Measurements from ENCODE around the gene C1orf198.

Gene C1orf198

DNA sequence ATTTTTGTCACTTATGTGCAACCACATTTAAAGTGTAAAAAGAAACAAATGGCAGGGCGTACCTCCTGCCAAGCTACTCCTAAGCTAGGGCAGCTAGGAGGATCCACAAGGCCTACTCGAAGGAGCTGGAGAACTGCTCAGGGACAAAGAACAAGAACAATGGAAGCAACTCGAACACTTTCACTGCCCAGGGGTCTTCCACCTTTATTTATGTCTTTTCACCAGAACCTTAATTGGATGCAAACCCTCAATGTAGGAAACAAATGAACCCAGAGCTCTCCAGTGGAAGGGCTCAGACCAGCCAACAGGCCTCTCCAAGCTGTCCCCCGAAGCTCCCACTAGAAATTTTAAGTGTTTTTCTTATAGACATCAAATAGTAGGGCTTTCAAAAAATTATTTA, 39.9 kb downstream of the C1orf198 start:
- DNase-seq: no peak

DNA sequence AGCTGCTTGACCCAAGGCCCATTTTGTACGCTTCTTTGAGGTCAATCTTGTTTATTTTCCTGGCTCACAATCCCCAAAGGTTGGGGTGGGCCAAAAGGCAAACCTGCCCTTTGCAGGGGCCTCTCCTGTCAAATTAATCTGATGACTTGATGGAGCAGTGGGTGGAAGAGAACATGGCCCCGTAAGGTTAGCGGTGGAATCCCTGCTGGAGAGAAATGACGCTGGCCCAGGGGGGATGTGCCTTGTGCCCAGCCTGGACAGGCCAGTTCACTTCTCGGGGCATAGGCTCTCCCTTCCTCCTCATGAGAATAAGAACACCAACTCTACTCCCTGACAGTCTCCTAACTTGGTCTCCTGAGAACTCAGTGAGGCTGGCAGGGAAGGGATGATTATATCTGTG, 40.5 kb downstream of the C1orf198 start:
- no peak for DNase-seq

DNA sequence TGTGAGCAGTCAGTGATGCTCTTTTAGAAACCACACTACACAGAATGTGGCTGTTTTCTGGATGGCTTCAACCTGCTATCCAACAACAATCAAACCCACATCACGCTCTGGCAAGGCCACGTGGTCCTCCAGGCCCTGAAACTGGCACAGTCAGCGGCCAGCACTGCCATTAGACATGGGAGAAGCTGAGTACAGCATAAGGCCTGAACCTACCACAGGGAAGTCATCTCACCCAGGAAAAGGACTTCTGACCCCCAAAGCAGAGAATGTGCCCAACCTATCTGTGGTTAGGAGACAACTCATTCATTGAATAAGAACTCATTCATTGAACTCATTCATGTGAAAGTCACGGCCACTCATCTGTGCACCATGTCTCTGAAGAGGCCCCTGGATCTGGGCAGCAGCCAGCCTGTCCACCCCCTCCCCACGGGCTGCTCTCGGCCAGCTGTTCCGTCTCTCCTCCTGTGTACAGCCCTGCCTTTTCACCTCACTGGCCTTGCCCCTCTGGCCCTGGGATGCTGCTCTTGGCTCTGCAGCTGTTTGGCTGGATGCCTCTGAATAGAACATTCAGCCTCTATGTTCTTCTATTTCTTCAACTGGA, 41.1 kb downstream of the C1orf198 start:
- no peak for DNase-seq

DNA sequence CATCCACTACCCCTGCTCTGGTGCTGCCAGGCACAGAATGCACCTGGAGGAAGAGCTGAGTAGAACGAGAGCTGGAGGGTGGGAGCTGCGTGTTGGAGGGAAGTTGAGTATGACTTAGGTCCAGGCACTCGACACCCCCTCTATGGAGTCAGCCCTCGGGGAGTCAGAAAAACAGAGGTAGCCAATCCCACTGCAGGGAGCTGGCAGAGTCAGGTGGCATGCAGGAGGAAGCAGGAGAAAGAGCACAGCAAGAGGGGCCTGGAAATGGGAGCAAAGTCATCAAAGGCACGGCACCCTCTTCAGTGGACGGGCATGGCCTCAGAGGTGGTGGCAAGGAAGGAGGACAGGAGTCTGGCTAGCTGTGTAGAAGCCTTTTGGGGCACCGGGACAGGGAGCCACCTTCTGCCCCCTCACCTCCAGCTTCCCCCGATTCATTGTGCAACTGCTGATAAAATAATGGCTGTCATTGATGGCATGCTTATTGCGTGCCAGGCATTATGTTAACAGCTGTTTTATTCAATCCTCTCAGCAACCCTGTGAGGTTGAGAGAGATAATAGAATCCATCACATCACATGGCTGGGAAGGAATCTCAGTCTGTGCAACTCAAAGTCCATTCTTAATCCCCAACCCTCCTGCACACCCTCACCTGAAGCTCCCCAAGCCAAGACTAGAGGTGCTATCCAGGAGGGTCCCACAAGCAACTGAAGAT, 42.0 kb downstream of the C1orf198 start:
- DNase-seq: no peak

DNA sequence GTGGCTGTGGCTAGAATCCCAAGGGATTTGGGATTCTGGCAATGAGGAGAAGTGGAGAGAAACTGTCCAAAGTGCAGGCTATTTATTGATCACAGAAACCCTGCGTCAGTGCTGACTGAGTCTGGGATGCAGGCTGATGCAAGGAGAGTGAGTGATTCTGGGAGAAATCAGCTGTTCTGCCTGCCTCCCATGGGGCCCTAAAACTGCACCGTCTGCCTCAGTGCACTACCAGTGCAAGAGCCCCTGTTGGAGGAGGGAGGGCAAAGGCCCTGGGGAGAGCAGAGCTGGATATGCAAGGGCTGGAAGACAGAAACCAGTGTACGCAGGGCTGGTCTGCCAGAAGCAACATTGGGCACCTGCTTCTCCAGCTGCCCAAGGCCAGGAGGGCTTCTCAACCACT, 42.6 kb downstream of the C1orf198 start:
- DNase-seq: no peak

DNA sequence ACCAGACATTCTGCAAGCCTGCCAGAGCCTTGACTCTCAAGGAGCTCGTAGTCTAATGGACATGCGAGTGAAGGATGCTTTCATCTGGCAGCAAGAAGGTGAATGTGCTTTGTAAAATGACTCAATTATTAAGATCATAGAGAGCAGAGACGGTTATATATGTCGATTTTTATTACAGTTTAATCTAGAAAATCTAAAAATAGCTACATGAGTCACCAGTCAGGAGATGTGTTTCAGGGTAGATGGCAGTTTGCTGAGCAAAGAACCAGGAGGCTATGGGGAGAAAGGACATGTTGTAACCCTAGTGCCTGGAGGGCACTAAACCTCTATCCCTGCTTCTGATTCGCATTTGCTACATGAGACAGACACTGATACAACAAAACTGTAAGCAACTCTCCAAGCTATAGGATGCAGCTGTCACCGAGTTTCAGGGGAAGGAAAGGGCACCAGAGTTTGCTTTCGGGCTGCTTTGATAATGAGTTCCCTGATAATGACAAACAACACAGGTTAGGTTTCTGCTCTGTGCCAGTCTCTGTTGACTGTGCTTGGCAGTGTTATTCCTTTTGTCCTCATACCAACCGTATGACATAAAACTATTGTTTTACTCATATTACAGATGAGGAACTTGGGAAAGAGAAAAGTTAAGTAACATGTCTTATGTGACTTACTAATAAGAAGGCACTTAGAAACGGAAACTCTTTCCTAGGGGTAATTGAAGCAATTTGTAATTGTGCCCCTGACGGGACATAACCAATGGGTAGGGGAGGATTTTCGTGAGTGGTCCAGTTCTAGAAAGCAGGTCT, 43.2 kb downstream of the C1orf198 start:
- DNase-seq: no peak

DNA sequence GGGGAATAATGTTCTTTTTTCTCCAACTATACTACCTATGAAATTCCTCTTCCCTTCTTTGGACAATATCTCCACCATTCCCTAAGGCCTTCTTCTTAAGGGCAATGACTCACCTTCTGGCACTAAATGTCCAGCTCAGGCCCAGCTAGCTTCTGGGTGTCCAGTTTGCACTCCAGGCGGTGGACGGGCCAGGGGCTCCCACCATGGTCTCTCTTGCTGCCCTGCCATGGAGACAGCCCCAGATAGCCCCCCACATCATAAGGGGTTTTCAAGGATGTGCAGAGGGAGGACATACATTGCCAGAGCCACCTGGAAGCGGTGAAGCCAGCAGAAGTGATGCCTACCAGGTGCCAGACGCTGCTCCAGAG, 43.8 kb downstream of the C1orf198 start:
- no peak for DNase-seq

DNA sequence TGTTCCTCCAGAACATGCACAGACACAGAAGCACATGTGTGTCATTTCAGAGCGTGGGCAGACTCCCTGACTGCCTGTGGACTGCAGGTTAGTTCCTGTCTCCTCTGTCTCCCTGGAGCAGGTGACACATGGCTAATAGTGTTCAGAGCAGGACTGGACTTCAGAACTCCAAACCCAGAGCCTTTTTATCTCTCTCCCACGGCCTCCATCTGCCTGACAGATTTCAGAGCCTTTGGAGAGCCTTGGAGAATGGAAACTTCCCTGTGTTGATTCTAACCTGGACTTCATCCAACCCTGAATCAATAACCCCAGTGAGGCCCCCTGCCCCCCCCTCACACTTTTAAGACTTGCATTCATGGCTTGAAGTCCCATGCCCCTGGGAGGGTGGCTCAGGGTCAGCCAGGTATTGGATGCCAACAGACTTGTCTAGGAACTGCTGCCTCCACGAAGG, 44.4 kb downstream of the C1orf198 start:
- no peak for DNase-seq

DNA sequence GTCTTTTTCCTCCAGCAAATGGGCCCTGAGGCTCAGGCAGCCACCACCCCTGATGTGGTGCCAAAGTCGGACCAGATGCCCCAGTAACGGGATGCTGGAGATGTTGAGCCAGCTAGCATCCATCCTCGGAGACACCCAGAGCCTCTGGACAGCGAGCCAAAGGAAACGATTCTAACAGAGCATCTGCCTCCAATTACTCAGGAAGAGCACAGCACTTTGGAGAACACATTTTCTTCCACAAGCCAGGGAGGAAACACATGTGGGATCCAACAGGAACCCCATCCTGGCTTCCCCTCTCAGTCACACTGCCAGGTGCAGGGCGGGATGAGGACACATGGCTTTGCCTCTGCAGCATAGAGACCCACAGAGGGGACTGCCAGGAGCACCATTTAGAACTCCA, 44.9 kb downstream of the C1orf198 start:
- DNase-seq: no peak

DNA sequence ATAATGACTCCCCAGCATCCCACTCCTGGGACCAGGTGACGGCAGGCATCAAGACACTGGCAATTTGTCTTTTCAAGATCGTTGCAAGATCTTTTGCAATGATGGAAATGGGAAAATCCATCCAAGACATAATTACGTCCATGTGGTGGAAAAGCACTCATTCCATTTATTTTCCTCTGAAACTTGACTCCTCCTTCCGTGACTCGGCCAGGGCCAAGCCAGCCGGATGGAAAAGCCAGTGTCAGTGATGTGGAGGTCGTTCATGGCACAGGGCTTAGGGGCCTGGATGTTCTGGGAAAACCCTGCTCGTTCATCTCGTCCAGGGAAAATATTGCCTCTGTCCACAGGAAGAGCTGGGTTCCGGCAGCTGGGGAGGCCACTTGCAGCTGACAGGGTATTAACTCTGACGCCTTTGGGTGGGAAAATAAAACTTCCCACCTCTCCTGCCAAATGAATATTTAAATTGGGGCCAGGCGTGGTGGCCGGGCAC, 46.2 kb downstream of the C1orf198 start:
- DNase-seq: no peak

DNA sequence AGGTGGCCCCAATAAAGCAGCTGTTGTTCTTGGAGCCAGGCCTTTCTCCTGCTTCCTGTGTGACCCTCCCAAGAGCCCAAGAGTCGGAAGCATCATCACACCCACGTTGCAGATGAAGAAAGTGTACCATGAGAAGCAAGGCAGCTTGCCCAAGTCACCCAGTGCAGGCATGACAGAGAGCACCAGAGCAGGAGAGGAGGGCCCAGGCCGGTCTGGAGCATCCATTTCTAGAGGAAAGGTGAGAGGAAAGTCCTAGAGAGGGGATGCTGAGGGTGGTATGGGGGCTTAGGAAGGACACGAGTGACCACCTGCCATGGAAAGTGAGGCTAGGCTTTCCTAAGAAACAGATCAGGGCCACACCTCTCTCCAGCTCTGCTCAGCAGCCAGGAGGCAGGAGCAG, 47.0 kb downstream of the C1orf198 start:
- no peak for DNase-seq

DNA sequence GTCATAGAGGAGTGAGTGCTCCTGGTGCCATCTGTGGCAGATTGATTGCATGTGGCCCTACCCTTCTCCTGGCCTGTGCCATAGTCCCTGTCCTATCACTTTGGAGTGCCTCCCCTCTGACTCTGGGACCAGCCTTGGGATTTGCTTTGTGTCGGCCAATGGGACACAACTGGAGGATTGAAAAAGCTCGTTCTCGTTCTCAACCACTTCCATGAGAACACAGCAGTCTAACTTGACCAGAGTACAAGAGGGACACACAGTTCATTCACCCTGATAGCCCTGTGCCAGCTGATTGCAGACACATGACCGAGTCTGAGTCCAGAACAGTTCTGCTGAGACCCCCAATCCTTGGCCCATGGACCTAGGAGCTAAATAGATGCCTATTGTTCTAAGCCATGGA, 47.8 kb downstream of the C1orf198 start:
- no peak for DNase-seq

DNA sequence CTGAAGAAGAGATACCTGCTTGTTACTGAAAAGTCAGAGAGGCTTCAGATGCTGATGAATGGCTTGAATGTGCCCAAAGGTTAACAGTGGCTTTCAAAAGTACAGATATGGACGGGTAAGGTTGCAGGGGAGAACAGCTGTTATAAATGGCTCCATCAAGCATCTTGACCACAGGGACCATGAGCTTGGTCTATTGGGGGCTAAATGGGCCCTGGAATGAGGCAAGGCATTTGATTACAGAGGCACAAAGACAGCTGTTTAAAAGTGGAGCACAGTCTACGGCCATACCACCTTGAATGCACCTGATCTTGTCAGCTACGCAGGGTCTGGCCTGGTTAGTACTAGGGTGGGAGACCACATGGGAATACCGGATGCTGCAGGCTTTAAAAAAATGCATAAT, 48.3 kb downstream of the C1orf198 start:
- no peak for DNase-seq

DNA sequence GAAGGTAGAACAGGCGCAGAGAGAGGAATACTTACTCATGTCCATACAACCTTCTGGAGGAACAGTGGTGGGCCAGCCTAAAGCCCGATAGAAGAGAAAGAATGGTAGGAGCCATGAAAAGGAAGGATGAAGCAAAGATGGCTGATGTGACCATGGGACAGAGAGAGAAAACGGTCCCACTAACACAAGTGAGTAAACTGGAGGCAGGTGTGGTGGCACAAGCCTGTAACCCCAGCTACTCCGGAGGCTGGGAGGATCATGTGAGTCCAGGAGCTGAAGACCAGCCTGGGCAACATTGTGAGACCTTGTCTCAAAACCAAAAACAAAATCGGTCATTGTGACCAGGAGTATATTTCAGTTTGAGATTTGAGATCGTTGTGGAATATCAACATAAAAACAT, 49.4 kb downstream of the C1orf198 start:
- DNase-seq: no peak

DNA sequence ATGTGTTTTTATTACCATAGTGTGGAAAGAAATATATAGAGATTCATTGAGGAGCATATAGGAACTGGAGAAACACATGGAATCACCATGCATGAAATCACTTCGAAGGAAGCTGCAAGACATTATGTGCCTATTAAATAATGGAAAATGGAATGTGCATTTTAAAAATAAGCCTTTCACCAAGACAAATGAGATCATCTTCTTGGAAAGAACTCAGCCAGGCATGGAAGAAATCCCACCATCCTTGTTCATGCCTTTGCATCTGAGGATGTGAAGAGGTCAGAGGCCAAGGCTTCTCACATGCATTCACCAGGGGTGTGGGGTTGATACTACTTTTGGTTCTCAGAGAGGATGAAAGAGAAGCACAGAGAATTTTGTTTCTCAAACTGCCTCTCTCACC, 50.0 kb downstream of the C1orf198 start:
- DNase-seq: no peak

DNA sequence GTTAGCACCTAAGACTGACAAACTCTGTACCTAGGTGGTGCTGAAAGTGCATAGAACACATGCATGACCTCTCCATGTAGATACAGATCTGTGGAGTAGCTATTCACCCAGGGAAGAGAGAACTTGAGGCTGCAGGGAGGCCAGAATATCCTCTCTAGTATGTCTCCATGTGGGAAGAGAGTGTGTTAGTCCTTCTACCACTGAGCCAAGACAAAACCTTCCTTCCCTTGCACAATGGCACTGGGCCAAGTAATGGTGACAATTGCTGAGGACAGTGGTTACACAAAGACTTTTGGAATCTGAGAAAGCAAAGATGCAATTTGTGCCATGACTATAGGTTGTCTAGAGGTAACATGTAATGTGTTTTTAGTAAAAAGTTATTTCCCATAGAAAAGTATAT, 52.3 kb downstream of the C1orf198 start:
- no peak for DNase-seq

DNA sequence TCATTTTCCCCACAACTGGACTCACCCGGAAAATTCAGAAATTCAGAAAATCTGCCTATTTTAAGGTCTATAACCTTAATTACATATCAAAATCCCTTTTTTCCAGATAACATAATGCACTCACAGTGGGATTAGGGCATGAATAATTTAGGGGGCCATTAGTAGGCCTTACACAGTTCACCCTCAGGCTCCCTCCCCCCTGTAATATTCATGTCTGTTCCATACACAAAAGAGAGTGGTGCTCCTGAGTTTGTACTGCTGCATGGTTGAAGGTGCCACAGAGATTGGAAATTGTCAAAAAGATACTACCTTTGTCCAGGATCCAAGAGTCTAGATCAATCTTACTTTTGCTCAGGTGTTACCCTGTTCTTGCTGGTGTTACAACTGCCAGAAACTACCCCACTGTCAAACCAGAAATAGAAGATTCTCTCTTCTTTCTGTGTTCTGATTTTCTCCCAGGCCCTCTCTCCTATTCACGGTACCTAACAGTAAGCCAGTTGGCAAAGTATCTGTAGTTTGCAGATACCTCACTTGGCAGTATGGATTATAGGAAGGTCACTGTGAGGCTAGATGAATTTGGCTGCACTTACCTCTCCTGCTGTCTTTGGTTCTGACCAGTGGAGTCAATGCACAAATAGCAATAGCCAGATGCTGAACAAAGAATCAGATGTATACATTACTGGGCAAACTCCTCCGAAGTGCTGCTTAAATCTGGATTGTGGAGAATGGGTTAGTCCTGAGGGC, 53.2 kb downstream of the C1orf198 start:
- no peak for DNase-seq

DNA sequence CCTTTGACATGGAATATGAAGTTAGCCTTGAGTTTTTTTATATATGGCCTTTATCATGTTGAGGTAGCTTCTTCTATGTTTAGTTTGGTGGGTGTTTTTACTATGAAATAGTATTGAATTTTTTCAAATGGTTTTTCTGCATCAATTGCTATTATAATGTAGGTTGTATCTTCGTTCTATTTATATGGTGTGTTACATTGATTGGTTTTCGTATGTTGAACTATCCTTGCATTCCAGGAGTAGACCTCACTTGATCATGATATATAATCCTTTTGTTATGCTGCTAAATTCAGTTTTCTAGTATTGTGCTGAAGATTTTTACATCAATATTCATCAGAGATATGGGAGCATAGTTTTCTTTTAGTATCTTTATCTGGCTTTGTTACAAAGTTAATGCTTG, 55.8 kb downstream of the C1orf198 start:
- no peak for DNase-seq

DNA sequence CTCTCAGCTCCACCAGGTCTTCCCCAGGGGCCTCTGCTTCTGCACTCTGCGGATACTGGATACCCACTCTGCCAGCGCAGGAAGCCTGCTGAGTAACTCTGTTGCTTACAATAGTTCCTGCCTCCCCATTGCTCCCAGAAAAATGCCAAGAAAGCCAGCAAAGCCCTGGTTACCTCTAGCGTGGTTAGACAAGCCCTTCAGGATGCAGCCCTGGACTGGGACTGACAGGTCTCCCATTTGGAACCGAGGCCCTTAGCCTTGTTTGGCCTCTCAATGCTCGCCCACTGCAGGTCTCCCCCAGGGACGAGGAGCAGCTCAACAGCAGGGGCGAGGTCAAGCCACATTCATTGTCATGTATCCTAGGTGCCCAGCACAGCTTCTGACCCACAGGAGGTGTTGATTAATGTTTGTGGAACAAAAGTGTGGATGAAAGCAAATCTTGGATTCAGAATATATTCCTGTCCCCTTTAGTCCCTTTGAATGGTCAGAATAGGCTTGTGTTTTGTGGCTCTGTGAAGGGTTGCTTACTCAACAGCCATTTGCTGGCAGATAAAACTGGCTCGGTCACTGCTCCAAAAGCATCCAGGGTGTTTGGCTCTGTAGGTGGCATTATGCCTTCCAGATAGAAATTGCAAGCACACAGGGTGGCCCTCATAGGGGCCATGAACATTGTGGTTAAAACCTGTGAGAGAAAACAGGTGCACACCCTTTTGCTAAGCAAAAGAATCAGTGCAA, 58.9 kb downstream of the C1orf198 start:
- no peak for DNase-seq

DNA sequence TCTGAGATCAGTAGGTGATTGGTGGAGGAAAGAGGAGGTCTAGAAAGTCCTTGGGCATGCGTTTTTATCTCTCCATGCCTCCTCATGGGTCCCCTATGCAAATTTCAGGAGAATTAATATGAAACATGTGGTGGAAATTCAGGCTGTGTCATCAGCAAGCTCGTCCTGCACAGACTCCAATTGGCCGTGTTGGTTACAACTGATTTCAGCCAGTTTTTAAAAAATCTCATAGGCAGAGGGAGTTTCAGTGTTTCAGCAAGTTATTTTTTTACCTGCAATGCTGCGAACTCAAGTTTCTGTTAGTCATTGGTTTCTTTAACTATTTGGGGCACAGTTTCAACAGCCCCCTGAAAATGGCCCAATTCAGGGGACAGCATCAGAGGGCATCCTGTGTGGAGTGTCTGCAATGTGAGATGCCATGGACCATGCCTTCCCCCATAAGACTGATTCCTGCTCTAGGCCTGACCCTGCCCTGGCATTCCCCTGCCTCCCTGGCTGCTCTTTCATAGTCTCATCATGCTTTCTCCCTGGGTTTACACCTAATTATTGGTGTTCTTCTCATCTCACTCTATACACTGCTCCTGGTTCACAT, 59.9 kb downstream of the C1orf198 start:
- DNase-seq: no peak

DNA sequence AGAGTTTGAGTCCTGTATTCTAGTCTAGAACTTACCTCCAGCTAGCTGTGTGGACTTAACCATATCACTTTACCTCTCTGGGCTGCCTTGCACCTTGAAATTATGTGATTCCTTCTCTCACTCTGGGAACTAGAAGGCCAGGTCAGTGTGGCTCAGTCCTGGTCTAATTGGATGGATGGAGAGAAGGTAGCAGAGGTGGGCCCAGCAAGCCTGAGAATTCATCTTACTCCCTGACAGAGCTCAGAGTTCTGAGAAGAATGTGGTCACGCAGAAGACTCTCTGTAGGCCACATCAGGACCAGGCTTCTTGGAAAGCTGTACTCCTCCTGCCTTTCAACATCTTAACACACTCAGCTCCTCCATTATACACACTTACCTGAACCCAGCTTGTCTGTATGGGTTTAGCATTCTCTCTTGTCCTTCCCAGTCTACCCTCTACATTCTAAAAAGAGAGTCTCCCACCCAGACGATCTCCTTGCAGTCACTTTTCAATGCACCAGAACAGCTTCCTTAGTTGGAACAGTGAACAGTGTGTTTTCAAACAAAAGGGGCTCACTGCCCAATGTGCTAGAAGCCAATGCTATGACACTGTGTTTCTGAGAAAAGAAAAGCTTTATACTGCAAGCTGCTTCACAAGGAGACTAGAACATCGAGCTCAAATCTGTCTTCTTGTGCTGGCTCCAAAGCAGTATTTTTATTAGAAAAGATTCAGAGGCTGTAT, 60.6 kb downstream of the C1orf198 start:
- no peak for DNase-seq

DNA sequence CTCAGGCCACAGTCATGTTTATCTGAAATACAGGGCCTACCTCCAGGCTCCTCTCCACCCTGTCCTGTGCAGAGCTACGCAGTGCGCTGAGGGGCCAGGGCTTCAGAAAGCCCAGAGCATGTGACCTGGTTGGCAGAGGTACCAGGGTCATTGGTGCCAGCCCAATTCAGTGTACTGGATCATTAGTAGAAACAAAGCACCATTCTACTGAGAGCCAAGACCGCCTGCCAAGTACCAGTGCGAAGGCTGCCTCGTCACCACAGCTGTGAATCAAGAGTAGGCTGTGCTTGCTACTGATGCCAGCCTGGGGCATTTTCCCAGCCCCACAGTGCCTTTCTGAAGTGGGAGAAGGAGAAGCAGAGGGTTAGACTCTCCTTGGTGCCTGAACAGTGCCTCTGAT, 61.3 kb downstream of the C1orf198 start:
- DNase-seq: no peak

Measured in NCI-H187 treated with DMSO at 0.1 percent for 48 hours (cell line).